Upper lobe of right lung (tissue), 1 donor: Measurements from ENCODE around the gene C1orf115. TPM values are rescaled to one million over a fixed set of nuclear protein-coding genes. Genes with fewer than 3 reads are reported as not detected.
A peak's percentile ranks its signal among the peaks of the same experiment; 100 is the strongest.

Experiments
- ATAC-seq: fragments of 200-7000 bp; cut with Tn5 transposase; one replicate; pipeline ENCODE4 v1.9.1; 2020; ENCODE audit warnings: mild to moderate bottlenecking, moderate library complexity
- DNase-seq: peaks from one replicate; pipeline ENCODE4 v3.0.0-alpha.2; 2020
- H3K27ac ChIP-seq: fragments of 200-600 bp; one replicate; pipeline ENCODE4 v1.8.0; 2022
- H3K27me3 ChIP-seq: fragments of 200-600 bp; one replicate; pipeline ENCODE4 v1.8.0; 2022; ENCODE audit warnings: mild to moderate bottlenecking
- H3K36me3 ChIP-seq: fragments of 200-600 bp; one replicate; pipeline ENCODE4 v1.8.0; 2022
- H3K4me1 ChIP-seq: fragments of 200-600 bp; one replicate; pipeline ENCODE4 v1.8.0; 2022
- H3K4me3 ChIP-seq: fragments of 200-600 bp; one replicate; pipeline ENCODE4 v1.8.0; 2022; ENCODE audit warnings: mild to moderate bottlenecking
- H3K9me3 ChIP-seq: fragments of 200-600 bp; one replicate; pipeline ENCODE4 v1.8.0; 2022
- CTCF ChIP-seq: fragments of 200-600 bp; IDR thresholded peaks from one replicate; pipeline ENCODE4 v1.8.0; 2022; ENCODE audit warnings: antibody characterized with exemption
- intact Hi-C: fragments of 100-400 bp; cut with DNase I; formaldehyde crosslinking; loops from one replicate; pipeline ENCODE4 v1.11.0; 2022
- total RNA-seq: library from RNA; stranded (reverse); fragmentation: NEBNext Ultra II Directional; extraction: Animal tissue kit (Norgen Biotek cat#: 25700); gene quantifications from one replicate; pipeline ENCODE4 v1.2.1, GENCODE V29; 2021
- donor health status: DM: no; HTN: yes; CAD: no; lungs with severe emphysema.

Gene C1orf115
- total RNA-seq, 1 donor from 2014 or later: 35.3 TPM

- no peak overlapping the region for H3K4me3 ChIP-seq
- H3K27ac ChIP-seq: no peak overlapping the region
- H3K27me3 ChIP-seq: no peaks in the 10 kb centered on the region
- no peaks in the 10 kb centered on the region for H3K36me3 ChIP-seq
- intact Hi-C loops: no loop called here
- no peaks in the 10 kb centered on the region for H3K9me3 ChIP-seq
- TF ChIP-seq CTCF: no peak
- ATAC-seq (no peak), DNase-seq (no peak)
- no peaks in the 10 kb centered on the region for H3K4me1 ChIP-seq
Measured at GRCh38 chr1:220706480-220706879, 16.3 kb downstream of the C1orf115 start.

DNA sequence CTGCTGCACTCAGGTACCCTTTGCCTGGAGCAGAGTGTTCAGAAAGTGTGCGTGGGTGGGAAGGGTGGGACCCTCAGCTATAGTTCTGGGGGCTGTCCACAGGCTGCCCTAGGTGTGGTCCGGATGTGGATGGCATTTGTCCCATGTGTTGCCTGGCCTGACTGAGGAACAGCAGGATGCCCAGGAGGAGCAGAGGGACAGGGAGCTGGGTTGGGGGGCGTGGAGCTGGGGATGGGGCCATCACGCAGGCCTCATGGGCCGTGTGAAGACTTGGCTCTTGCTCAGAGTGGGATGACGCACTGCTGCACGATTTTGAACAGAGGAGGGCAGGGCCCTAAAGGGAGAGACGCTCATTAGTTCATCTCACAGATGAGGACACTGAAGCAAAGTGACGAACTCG lies 17.0 kb downstream of the C1orf115 start:
- DNase-seq: no peak
- ATAC-seq: peak; percentile 11
- intact Hi-C loops: no loop called here

DNA sequence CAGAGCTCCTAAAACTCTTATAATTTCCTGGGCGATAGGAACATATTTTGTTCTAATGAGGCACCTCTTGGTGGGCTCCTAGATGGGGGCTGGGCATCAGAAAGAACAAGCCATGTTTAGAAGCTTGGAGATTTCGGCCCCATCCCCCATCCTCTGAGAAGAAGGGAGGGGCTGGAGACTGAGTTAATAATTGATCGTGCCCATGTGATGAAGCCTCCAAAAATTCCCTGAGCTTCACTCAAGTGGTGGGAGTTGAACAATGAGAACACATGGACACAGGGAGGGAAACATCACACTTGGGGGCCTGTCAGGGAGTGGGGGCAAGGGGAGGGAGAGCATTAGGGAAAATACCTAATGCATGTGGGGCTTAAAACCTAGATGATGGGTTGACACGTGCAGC lies 18.1 kb downstream of the C1orf115 start:
- no peak overlapping the region for H3K27ac ChIP-seq
- ATAC-seq (no peak), DNase-seq (no peak)
- no peak for TF ChIP-seq CTCF
- no peaks in the 10 kb centered on the region for H3K27me3 ChIP-seq
- intact Hi-C loops: no loop called here
- H3K4me3 ChIP-seq: no peak overlapping the region
- H3K4me1 ChIP-seq: no peaks in the 10 kb centered on the region
- no peaks in the 10 kb centered on the region for H3K36me3 ChIP-seq
- H3K9me3 ChIP-seq: no peaks in the 10 kb centered on the region

More for the DNA sequence above, 17.0 kb downstream of the C1orf115 start:
- Histone ChIP-seq H3K27me3 (no peaks in the 10 kb centered on the region), H3K27ac (no peak overlapping the region), H3K9me3 (no peaks in the 10 kb centered on the region), H3K36me3 (no peaks in the 10 kb centered on the region), H3K4me1 (no peaks in the 10 kb centered on the region), H3K4me3 (no peak overlapping the region)
- no peak for TF ChIP-seq CTCF

- Histone ChIP-seq H3K27me3 (no peaks in the 10 kb centered on the region), H3K27ac (no peak overlapping the region), H3K9me3 (no peaks in the 10 kb centered on the region), H3K4me1 (no peaks in the 10 kb centered on the region), H3K36me3 (no peaks in the 10 kb centered on the region), H3K4me3 (no peak overlapping the region)
- no peak for DNase-seq
- ATAC-seq: no peak
- TF ChIP-seq CTCF: no peak
- intact Hi-C loops: no loop called here
Measured at GRCh38 chr1:220708936-220709801, 19.0 kb downstream of the C1orf115 start.

- Histone ChIP-seq H3K27me3 (no peaks in the 10 kb centered on the region), H3K9me3 (no peaks in the 10 kb centered on the region), H3K36me3 (no peaks in the 10 kb centered on the region), H3K4me1 (no peaks in the 10 kb centered on the region), H3K27ac (no peak overlapping the region), H3K4me3 (no peak overlapping the region)
- no peak for TF ChIP-seq CTCF
- intact Hi-C loops: no loop called here
- DNase-seq (no peak), ATAC-seq (no peak)
Measured at GRCh38 chr1:220710333-220710732, 20.2 kb downstream of the C1orf115 start.
